H1 (cell line): Measurements from ENCODE around the gene IL7R. TPM values are rescaled to one million over a fixed set of nuclear protein-coding genes. Genes with fewer than 3 reads are reported as not detected.

Experiments used
- CTCF ChIA-PET: fragments of 300-600 bp; sonication (Branson Sonifier 250); formaldehyde crosslinking; loops from one replicate; lab custom pipeline; 2021; ENCODE audit not compliant: partially characterized antibody; lab: Charles Lee
- POLR2A ChIA-PET: fragments of 300-600 bp; sonication (Branson Sonifier 250); formaldehyde crosslinking; loops from one replicate; lab custom pipeline; 2021; ENCODE audit warnings: inconsistent platforms; ENCODE audit not compliant: partially characterized antibody; lab: Charles Lee
- DNase-seq, 2 experiments: peaks; one replicate each; pipeline versions ENCODE4 v3.0.0 to v3.0.0-alpha.2; 2010 to 2022; ENCODE audit warnings: low spot score in 2 of 2, low read depth in 1 of 2, mixed read lengths in 1 of 2
- FAIRE-seq: peaks from 2 replicates; lab custom pipeline; 2011; peaks lifted over from hg19 to GRCh38; lab: Jason Lieb, UNC
- H2AFZ ChIP-seq: 2 replicates; pipeline ENCODE4 v1.8.1; 2012; ENCODE audit warnings: low read length, inconsistent platforms
- H2AK5ac ChIP-seq: 2 replicates; pipeline ENCODE4 v1.6.1; 2013; ENCODE audit warnings: low read depth, low read length
- H2BK120ac ChIP-seq: replicated peaks from 2 replicates; pipeline ENCODE3; 2013; ENCODE audit warnings: low read depth, low read length, inconsistent platforms
- H2BK12ac ChIP-seq: 2 replicates; pipeline ENCODE4 v1.6.1; 2013; ENCODE audit warnings: low read depth, low read length
- H2BK15ac ChIP-seq: 2 replicates; pipeline ENCODE4 v1.6.1; 2013; ENCODE audit warnings: low read length
- H2BK20ac ChIP-seq: 2 replicates; pipeline ENCODE4 v1.6.1; 2013; ENCODE audit warnings: low read length
- H2BK5ac ChIP-seq: 2 replicates; pipeline ENCODE4 v1.6.1; 2013; ENCODE audit warnings: low read depth, low read length
- H3K14ac ChIP-seq: 2 replicates; pipeline ENCODE4 v1.6.1; 2013; ENCODE audit warnings: inconsistent platforms; ENCODE audit not compliant: insufficient read length
- H3K18ac ChIP-seq: 2 replicates; pipeline ENCODE4 v1.6.1; 2013; ENCODE audit warnings: low read length; ENCODE audit errors: extremely low read depth
- H3K23ac ChIP-seq: 2 replicates; pipeline ENCODE4 v1.6.1; 2013; ENCODE audit warnings: inconsistent platforms; ENCODE audit not compliant: insufficient read length
- H3K23me2 ChIP-seq: 2 replicates; pipeline ENCODE4 v1.6.1; 2013; ENCODE audit warnings: low read depth, low read length
- H3K27ac ChIP-seq: 2 replicates; pipeline ENCODE4 v1.6.1; 2011; ENCODE audit warnings: low read depth, low read length, inconsistent platforms
- H3K27me3 ChIP-seq, 4 experiments: replicated peaks in 1 of 4; 1 replicate in 1 of 4; 2 replicates in 3 of 4; pipeline versions ENCODE4 v1.6.1 to v1.8.1; 2011 to 2013; ENCODE audit warnings: low read length in 3 of 4, mild to moderate bottlenecking in 3 of 4, inconsistent platforms in 2 of 4, mixed read lengths in 2 of 4, moderate library complexity in 1 of 4; ENCODE audit not compliant: control insufficient read depth in 3 of 4, insufficient read depth in 3 of 4; ENCODE audit errors: extremely low read depth in 1 of 4
- H3K36me3 ChIP-seq, 4 experiments: 2 replicates each; pipeline versions ENCODE4 v1.6.1 to v1.8.1; 2011 to 2013; ENCODE audit warnings: mild to moderate bottlenecking in 4 of 4, low read length in 3 of 4, moderate library complexity in 2 of 4, control low read depth in 1 of 4, inconsistent platforms in 1 of 4; ENCODE audit not compliant: insufficient read depth in 4 of 4, control insufficient read depth in 2 of 4
- H3K4ac ChIP-seq: replicated peaks from 2 replicates; pipeline ENCODE3; 2013; ENCODE audit warnings: low read length, low read depth, mixed read lengths, inconsistent platforms; ENCODE audit not compliant: insufficient read length
- H3K4me1 ChIP-seq, 4 experiments: replicated peaks in 1 of 4; 1 replicate in 1 of 4; 2 replicates in 3 of 4; pipeline versions ENCODE4 v1.6.1 to v1.8.1; 2011 to 2013; ENCODE audit warnings: low read length in 3 of 4, inconsistent platforms in 2 of 4, mixed read lengths in 1 of 4; ENCODE audit not compliant: insufficient read depth in 4 of 4, control insufficient read depth in 3 of 4
- H3K4me2 ChIP-seq, 2 experiments: 2 replicates each; pipeline versions ENCODE4 v1.6.1 to v1.8.1; 2011 to 2013; ENCODE audit warnings: low read depth in 2 of 2, low read length in 2 of 2, control low read depth in 1 of 2, inconsistent platforms in 1 of 2, mild to moderate bottlenecking in 1 of 2; ENCODE audit not compliant: insufficient read depth in 1 of 2
- H3K4me3 ChIP-seq, 4 experiments: fragments of 200-600, 300-600 bp in 1 of 4; sonication (generic), shearing (Covaris generic), sonication (Bioruptor Twin) in 1 of 4; 2 replicates each; pipeline versions ENCODE4 v1.5.1 to v1.8.1; 2011 to 2016; ENCODE audit warnings: low read length in 4 of 4, low read depth in 3 of 4, control low read depth in 2 of 4, inconsistent platforms in 2 of 4, mild to moderate bottlenecking in 2 of 4, mixed read lengths in 1 of 4, moderate library complexity in 1 of 4; ENCODE audit not compliant: insufficient read depth in 2 of 4; ENCODE audit errors: extremely low read depth in 1 of 4
- H3K56ac ChIP-seq: replicated peaks from 2 replicates; pipeline ENCODE3; 2013; ENCODE audit warnings: low read depth, mild to moderate bottlenecking, mixed read lengths, low read length, inconsistent platforms; ENCODE audit not compliant: insufficient read length
- H3K79me1 ChIP-seq: 2 replicates; pipeline ENCODE4 v1.6.1; 2013; ENCODE audit warnings: low read depth, low read length, control low read depth
- H3K79me2 ChIP-seq, 2 experiments: 2 replicates each; pipeline versions ENCODE4 v1.6.1 to v1.8.1; 2012 to 2013; ENCODE audit warnings: low read length in 2 of 2, mild to moderate bottlenecking in 2 of 2, inconsistent platforms in 1 of 2; ENCODE audit not compliant: insufficient read depth in 2 of 2, control insufficient read depth in 1 of 2
- H3K9ac ChIP-seq, 4 experiments: replicated peaks in 1 of 4; 1 replicate in 1 of 4; 2 replicates in 3 of 4; pipeline versions ENCODE4 v1.6.1 to v1.8.1; 2011 to 2013; ENCODE audit warnings: low read depth in 3 of 4, low read length in 3 of 4, control low read depth in 2 of 4, mild to moderate bottlenecking in 2 of 4, moderate library complexity in 2 of 4, inconsistent platforms in 1 of 4; ENCODE audit errors: extremely low read depth in 1 of 4
- H3K9me3 ChIP-seq, 2 experiments: 2 replicates each; pipeline versions ENCODE4 v1.6.1 to v1.8.1; 2012 to 2013; ENCODE audit warnings: mild to moderate bottlenecking in 2 of 2, moderate library complexity in 2 of 2, control low read depth in 1 of 2, inconsistent platforms in 1 of 2, low read depth in 1 of 2, low read length in 1 of 2, mixed read lengths in 1 of 2; ENCODE audit not compliant: insufficient read depth in 2 of 2
- H4K20me1 ChIP-seq, 2 experiments: replicated peaks in 1 of 2; 2 replicates each; pipeline versions ENCODE3 to v1.8.1; 2011 to 2013; ENCODE audit warnings: inconsistent platforms in 2 of 2, low read length in 2 of 2, mild to moderate bottlenecking in 1 of 2; ENCODE audit not compliant: insufficient read depth in 2 of 2, control insufficient read depth in 1 of 2
- H4K5ac ChIP-seq: 2 replicates; pipeline ENCODE4 v1.6.1; 2013; ENCODE audit warnings: low read length, low read depth, mixed read lengths, inconsistent platforms; ENCODE audit not compliant: insufficient read length
- H4K8ac ChIP-seq: 2 replicates; pipeline ENCODE4 v1.8.0; 2013; ENCODE audit warnings: mild to moderate bottlenecking, moderate library complexity, low read length, inconsistent platforms; ENCODE audit not compliant: insufficient read depth; ENCODE audit errors: extremely low read depth
- H4K91ac ChIP-seq: replicated peaks from 2 replicates; pipeline ENCODE3; 2013; ENCODE audit warnings: low read length, mixed read lengths, inconsistent platforms; ENCODE audit not compliant: insufficient read length
- ASH2L ChIP-seq: fragments of 200-600, 300-600 bp; sonication (generic); IDR thresholded peaks from one replicate; pipeline ENCODE4 v1.7.1; 2017; ENCODE audit warnings: low read length
- BRCA1 ChIP-seq: IDR thresholded peaks from 2 replicates; pipeline ENCODE4 v1.6.1; 2012; ENCODE audit warnings: low read depth, low read length, improper control_type of control experiment
- CBX8 ChIP-seq: fragments of 300-800, 300-1000 bp; sonication (generic); IDR thresholded peaks from 2 replicates; pipeline ENCODE4 v1.7.1; 2016; ENCODE audit warnings: low read depth, low read length, borderline replicate concordance
- E2F6 ChIP-seq: IDR thresholded peaks from 2 replicates; pipeline ENCODE4 v1.6.1; 2012; ENCODE audit warnings: inconsistent platforms
- EGR1 ChIP-seq: IDR thresholded peaks from 2 replicates; pipeline ENCODE4 v1.6.1; 2011; ENCODE audit warnings: low read depth, low read length, borderline replicate concordance
- RNF2 ChIP-seq: fragments of 200-900, 300-1000 bp; sonication (generic); IDR thresholded peaks from 2 replicates; pipeline ENCODE4 v1.7.1; 2016; ENCODE audit warnings: borderline replicate concordance, low read depth, mild to moderate bottlenecking, antibody characterized with exemption, low read length; ENCODE audit not compliant: poor library complexity, severe bottlenecking; ENCODE audit errors: missing control alignments
- RXRA ChIP-seq: IDR thresholded peaks from 2 replicates; pipeline ENCODE4 v1.6.1; 2011; ENCODE audit warnings: low read depth, mild to moderate bottlenecking, low read length, moderate library complexity; ENCODE audit not compliant: insufficient read depth
- SIN3A ChIP-seq, 2 experiments: IDR thresholded peaks in 1 of 2; conservative IDR thresholded peaks in 1 of 2; 2 replicates each; pipeline ENCODE4 v1.6.1; 2011 to 2012; ENCODE audit warnings: low read length in 2 of 2, improper control_type of control experiment in 1 of 2, low read depth in 1 of 2, mild to moderate bottlenecking in 1 of 2
- TAF1 ChIP-seq: IDR thresholded peaks from 2 replicates; pipeline ENCODE4 v1.6.1; 2011; ENCODE audit warnings: mild to moderate bottlenecking, low read depth, low read length
- TCF12 ChIP-seq: IDR thresholded peaks from 2 replicates; pipeline ENCODE4 v1.6.1; 2011; ENCODE audit warnings: low read depth, mild to moderate bottlenecking, low read length
- USF2 ChIP-seq: IDR thresholded peaks from 2 replicates; pipeline ENCODE4 v1.6.1; 2011; ENCODE audit warnings: low read length, improper control_type of control experiment
- ZNF274 ChIP-seq: IDR thresholded peaks from 2 replicates; pipeline ENCODE4 v1.7.0; 2012; ENCODE audit warnings: low read length, borderline replicate concordance; ENCODE audit errors: extremely low read depth
- WGBS, 2 experiments: shearing (Covaris generic) in 1 of 2; methylation state at CpG; one replicate each; pipeline versions ENCODE4 v1.1.6 to v1.1.7; 2013 to 2015; ENCODE audit warnings: low lambda C conversion rate in 2 of 2, mixed read lengths in 2 of 2, inconsistent platforms in 1 of 2, low coverage in 1 of 2, missing lambda C conversion rate in 1 of 2; ENCODE audit not compliant: insufficient replicate concordance in 2 of 2, insufficient coverage in 1 of 2, insufficient read length in 1 of 2; ENCODE audit errors: extremely low coverage in 1 of 2, missing lambda C conversion rate in 1 of 2; 5-methylcytosine and 5-hydroxymethylcytosine counted together
- polyA plus RNA-seq, 7 experiments: library from polyadenylated mRNA; depleted of rRNA in 3 of 7; stranded (reverse) in 5 of 7; unstranded in 2 of 7; fragments of >200 nt in 5 of 7; fragments of 200-250 nt in 2 of 7; gene quantifications; 1 replicate in 5 of 7; 2 replicates in 1 of 7; 4 replicates in 1 of 7; pipeline versions ENCODE4 v1.2.1 to v1.2.3, GENCODE V29; 2011 to 2013; ENCODE audit warnings: missing spikeins in 2 of 7, mixed read lengths in 2 of 7
- total RNA-seq: library from RNA; stranded (reverse); fragmentation: NEBNext Ultra II Directional; extraction: Animal tissue kit (Norgen Biotek cat#: 25700); gene quantifications from 2 replicates; pipeline ENCODE4 v1.2.1, GENCODE V29; 2021

Gene IL7R
- total and polyA plus RNA-seq, 2 of the 8 experiments (the other 6 are each of a cell fraction or from before 2014, with no cell fraction given): not detected

- Histone ChIP-seq H3K18ac (no peak overlapping the region), H3K4me2 (no peak overlapping the region), H3K36me3 (no peaks in the 10 kb centered on the region), H2BK15ac (no peak overlapping the region), H3K9ac (no peak overlapping the region), H2BK20ac (no peak overlapping the region), H4K5ac (no peak overlapping the region), H3K14ac (no peak overlapping the region), H3K23ac (no peak overlapping the region), H4K8ac (no peak overlapping the region), H3K79me1 (no peaks in the 10 kb centered on the region), H3K9me3 (no peaks in the 10 kb centered on the region), H3K4me1 (no peaks in the 10 kb centered on the region), H3K56ac (no peak overlapping the region), H3K23me2 (no peaks in the 10 kb centered on the region), H4K91ac (no peak overlapping the region), H2AK5ac (no peak overlapping the region), H3K4me3 (no peak overlapping the region), H2AFZ (no peak overlapping the region), H3K4ac (no peak overlapping the region), H3K27ac (no peak overlapping the region), H2BK120ac (no peak overlapping the region), H4K20me1 (no peaks in the 10 kb centered on the region), H2BK12ac (no peak overlapping the region), H3K27me3 (no peaks in the 10 kb centered on the region), H3K79me2 (no peaks in the 10 kb centered on the region), H2BK5ac (no peak overlapping the region)
- CTCF ChIA-PET: no interaction called here
- no peak for DNase-seq
- POLR2A ChIA-PET: no interaction called here
- FAIRE-seq: no peak
- WGBS, 2 experiments: 57% methylated on average over 2 of the region's 2 CpGs; no CpG with 5 or more reads in 1 of the 2 experiments
- no peak for TF ChIP-seq SIN3A (conservative IDR thresholded peaks at IDR 0.05 in 1 of 2, IDR thresholded peaks at IDR 0.05 in 1 of 2; ENCODE audit: low read depth in 1 of 2, low read length in 2 of 2)
- no peak for TF ChIP-seq USF2
- TF ChIP-seq ASH2L: no peak
- TF ChIP-seq TAF1: no peak
- no peak for TF ChIP-seq ZNF274
- TF ChIP-seq RNF2: no peak
- no peak for TF ChIP-seq BRCA1
- no peak for TF ChIP-seq CBX8
- no peak for TF ChIP-seq EGR1
- no peak for TF ChIP-seq TCF12
- TF ChIP-seq RXRA: no peak
- TF ChIP-seq E2F6: no peak
These were observed 21.0 kb downstream of the IL7R start for GRCh38 chr5:35877655-35878054.
